Gastroesophageal sphincter (tissue), 3 donors: Measurements from ENCODE around the gene STRIP2.

Source experiments
- POLR2A ChIP-seq, 2 donors: fragments of 450-650 bp; IDR thresholded peaks; one replicate each; pipeline ENCODE4 v1.6.1; 2017; ENCODE audit warnings: antibody characterized with exemption in 2 of 2, mild to moderate bottlenecking in 2 of 2, moderate library complexity in 1 of 2
- POLR2AphosphoS5 ChIP-seq: sonication (generic); formaldehyde crosslinking; IDR thresholded peaks from one replicate; pipeline ENCODE4 v1.6.1; 2017; ENCODE audit warnings: antibody characterized with exemption
- TF ChIP-seq, protein P1 (sequence below), 4 experiments: fragments of 200-600 bp in 2 of 4; fragments of 450-650 bp in 2 of 4; sonication (generic) in 1 of 4; IDR thresholded peaks; one replicate each; pipeline ENCODE4 v1.5.1; 2017 to 2019; ENCODE audit warnings: antibody characterized with exemption in 4 of 4, mild to moderate bottlenecking in 2 of 4, moderate library complexity in 2 of 4

DNA sequence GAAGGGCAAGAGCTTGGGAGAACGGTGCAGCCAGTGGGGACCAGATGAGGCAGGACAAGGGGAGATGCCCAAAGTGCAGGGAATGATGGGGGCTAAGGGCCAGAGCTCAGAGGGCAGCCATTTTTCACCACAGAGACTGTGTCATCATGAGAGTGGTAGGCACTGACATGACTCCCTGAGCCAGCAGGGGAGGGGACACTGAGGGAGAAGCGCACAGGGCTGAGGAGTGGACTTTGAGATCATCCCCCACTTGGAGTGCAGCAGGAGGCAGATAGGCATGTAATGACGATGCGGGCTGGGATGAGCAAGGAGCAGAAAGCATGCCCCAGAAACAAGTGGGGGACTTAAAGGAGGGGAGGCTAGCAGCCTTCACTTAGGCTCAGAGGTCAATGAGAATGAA lies 62.9 kb downstream of the STRIP2 start:
- TF ChIP-seq POLR2A (IDR thresholded peaks at IDR 0.05): no peak
- TF ChIP-seq, protein P1, sequence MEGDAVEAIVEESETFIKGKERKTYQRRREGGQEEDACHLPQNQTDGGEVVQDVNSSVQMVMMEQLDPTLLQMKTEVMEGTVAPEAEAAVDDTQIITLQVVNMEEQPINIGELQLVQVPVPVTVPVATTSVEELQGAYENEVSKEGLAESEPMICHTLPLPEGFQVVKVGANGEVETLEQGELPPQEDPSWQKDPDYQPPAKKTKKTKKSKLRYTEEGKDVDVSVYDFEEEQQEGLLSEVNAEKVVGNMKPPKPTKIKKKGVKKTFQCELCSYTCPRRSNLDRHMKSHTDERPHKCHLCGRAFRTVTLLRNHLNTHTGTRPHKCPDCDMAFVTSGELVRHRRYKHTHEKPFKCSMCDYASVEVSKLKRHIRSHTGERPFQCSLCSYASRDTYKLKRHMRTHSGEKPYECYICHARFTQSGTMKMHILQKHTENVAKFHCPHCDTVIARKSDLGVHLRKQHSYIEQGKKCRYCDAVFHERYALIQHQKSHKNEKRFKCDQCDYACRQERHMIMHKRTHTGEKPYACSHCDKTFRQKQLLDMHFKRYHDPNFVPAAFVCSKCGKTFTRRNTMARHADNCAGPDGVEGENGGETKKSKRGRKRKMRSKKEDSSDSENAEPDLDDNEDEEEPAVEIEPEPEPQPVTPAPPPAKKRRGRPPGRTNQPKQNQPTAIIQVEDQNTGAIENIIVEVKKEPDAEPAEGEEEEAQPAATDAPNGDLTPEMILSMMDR (IDR thresholded peaks at IDR 0.05): no peak
- no peak for TF ChIP-seq POLR2AphosphoS5
